ENCODE data around the gene PPP1R14C. TPM values are rescaled to one million over a fixed set of nuclear protein-coding genes. Genes with fewer than 3 reads are reported as not detected.
"Not testable (repeated sequence)": the region's sequence is repeated elsewhere in the genome, so short reads cannot be mapped to it uniquely, and the experiment has no call there.

The PPP1R14C gene
- total and polyA plus RNA-seq, 4 donors: 7.8 to 42.3 (median 26.4) TPM

DNA sequence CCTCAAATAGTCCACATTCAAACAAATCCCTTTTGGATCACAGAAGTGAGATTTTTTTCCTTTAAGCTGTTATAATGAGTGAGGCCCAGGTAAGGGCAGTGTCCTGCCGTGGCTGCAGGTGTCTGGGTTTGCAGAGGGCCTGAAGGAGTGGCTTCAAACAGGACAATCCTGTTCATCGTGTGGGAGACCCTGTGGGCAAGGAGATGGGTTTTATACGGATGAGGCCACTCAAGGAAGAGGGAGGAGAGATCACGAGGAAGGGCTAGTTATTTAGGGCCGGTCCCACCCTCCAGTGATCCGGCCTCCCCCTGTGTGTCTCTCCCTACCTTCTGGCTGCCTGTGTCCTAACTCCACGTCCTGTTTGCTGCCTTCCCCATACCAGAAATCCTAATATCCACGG lies 33.8 kb downstream of the PPP1R14C start:
- Histone ChIP-seq H3K4me1 (ENCODE audit: control insufficient read depth, insufficient read depth, low read length) (peaks cover 18% of the 10 kb centered on the region), H3K9me3 (ENCODE audit: control insufficient read depth, insufficient read depth, low read length) (no peaks in the 10 kb centered on the region), H3K36me3 (ENCODE audit: control insufficient read depth, insufficient read depth, low read length) (no peaks in the 10 kb centered on the region), H3K4me3 (ENCODE audit: low read depth, low read length) (no peak overlapping the region), H3K27me3 (ENCODE audit: control insufficient read depth, insufficient read depth, low read length) (no peaks in the 10 kb centered on the region), H3K27ac (ENCODE audit: low read depth, low read length) (no peak overlapping the region)
- DNase-seq (ENCODE audit: low read depth in 4 of 6, low spot score in 6 of 6): no peak
- WGBS (ENCODE audit: insufficient coverage): 78% methylated on average over 1 of the region's 8 CpGs

DNA sequence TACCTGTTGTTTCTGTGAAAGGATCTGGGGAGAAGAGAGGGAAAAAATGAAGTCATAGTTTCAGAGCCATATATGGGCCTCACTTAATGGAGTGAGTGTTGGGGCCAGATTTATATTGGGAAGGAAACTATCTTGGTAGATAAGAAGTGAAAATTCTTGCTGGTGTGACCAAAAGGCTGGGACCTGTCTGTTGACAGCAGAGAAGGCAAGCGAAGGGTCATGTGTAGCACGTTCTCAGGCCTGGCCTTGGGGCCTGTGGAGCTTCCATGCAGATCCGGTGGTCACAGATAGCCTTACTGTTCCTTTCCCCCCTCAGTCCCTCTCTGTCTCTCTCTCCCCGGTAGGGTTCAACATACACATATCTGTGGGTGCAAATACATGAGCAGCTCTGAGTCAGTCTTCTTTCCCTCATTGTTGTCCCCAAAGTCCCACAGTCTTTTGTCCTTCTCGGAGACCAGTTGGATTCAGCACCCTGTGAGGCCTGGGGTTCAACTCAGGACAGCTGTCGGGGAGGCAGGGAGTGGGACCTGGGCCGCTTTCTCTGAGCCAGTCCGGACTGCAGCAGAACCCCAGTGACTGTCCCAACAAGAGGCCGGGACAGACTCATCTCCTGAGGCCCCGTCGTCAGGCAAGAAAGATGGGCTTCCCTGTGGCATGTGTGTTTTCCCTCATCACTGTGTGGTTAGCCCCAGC lies 34.6 kb downstream of the PPP1R14C start:
- no peaks in the 10 kb centered on the region for H3K9me3 ChIP-seq (ENCODE audit: control insufficient read depth, insufficient read depth, low read length)
- peaks cover 18% of the 10 kb centered on the region for H3K4me1 ChIP-seq (ENCODE audit: control insufficient read depth, insufficient read depth, low read length)
- H3K4me3 ChIP-seq (ENCODE audit: low read depth, low read length): no peak overlapping the region
- WGBS (ENCODE audit: insufficient coverage): 72% methylated on average over 11 of the region's 11 CpGs
- no peak overlapping the region for H3K27ac ChIP-seq (ENCODE audit: low read depth, low read length)
- no peak for DNase-seq (ENCODE audit: low read depth in 4 of 6, low spot score in 6 of 6)
- no peaks in the 10 kb centered on the region for H3K27me3 ChIP-seq (ENCODE audit: control insufficient read depth, insufficient read depth, low read length)
- no peaks in the 10 kb centered on the region for H3K36me3 ChIP-seq (ENCODE audit: control insufficient read depth, insufficient read depth, low read length)

DNA sequence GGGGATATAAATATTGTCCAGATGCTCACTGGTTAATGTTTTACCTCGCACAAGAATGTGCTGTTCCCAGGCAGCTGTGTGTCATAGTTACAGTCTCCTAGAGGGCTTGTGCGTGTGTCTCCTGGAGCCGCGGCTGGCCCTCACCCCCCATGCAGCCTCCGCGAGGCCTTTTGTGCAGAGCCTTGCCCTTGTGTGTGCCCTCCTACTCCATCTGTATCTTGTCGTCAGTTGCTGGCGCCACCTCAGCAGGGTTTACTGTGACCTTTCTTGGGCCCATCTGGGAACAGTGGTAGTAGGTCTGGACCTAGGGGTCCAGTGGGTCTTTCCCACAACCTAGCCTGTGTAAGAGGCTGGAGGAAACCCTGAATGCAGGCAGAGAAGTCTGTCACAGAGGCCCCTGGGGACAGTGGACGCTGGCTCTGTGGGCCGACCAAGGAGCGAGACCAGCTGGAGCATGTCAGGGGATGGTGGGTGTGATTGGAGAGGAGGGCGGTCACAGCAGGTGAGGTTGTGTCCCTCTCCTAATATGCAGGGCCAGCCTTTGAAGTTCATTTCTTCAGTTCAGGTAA lies 35.2 kb downstream of the PPP1R14C start:
- H3K27me3 ChIP-seq (ENCODE audit: control insufficient read depth, insufficient read depth, low read length): no peaks in the 10 kb centered on the region
- H3K4me3 ChIP-seq (ENCODE audit: low read depth, low read length): no peak overlapping the region
- peak in 3 of 6 donors; percentile 17 to 40 (median 34) for DNase-seq (ENCODE audit: low read depth in 4 of 6, low spot score in 6 of 6)
- no peak overlapping the region for H3K27ac ChIP-seq (ENCODE audit: low read depth, low read length)
- no peaks in the 10 kb centered on the region for H3K9me3 ChIP-seq (ENCODE audit: control insufficient read depth, insufficient read depth, low read length)
- 34% methylated on average over 11 of the region's 12 CpGs for WGBS (ENCODE audit: insufficient coverage)
- H3K4me1 ChIP-seq (ENCODE audit: control insufficient read depth, insufficient read depth, low read length): peaks cover 18% of the 10 kb centered on the region
- H3K36me3 ChIP-seq (ENCODE audit: control insufficient read depth, insufficient read depth, low read length): no peaks in the 10 kb centered on the region

DNA sequence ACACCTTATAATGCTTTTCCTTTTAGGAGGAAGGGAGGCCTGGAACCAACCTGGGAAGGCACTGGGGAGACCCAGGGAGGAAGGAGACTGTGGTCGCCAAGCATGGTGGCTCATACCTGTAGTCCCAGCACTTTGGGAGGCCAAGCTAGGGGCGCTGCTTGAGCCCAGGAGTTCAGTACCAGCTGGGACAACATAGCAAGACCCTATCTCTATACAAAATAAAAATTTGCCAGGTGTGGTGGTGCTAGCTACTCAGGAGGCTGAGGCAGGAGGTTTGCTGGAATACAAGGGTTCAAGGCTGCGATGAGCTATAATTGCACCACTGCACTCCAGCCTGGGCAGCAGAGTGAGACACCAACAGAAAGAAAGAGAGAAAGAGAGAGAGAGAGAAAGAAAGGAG lies 36.2 kb downstream of the PPP1R14C start:
- Histone ChIP-seq H3K9me3 (ENCODE audit: control insufficient read depth, insufficient read depth, low read length) (no peaks in the 10 kb centered on the region), H3K4me1 (ENCODE audit: control insufficient read depth, insufficient read depth, low read length) (peaks cover 18% of the 10 kb centered on the region), H3K27me3 (ENCODE audit: control insufficient read depth, insufficient read depth, low read length) (no peaks in the 10 kb centered on the region), H3K4me3 (ENCODE audit: low read depth, low read length) (no peak overlapping the region), H3K27ac (ENCODE audit: low read depth, low read length) (no peak overlapping the region), H3K36me3 (ENCODE audit: control insufficient read depth, insufficient read depth, low read length) (no peaks in the 10 kb centered on the region)
- WGBS (ENCODE audit: insufficient coverage): 100% methylated on average over 2 of the region's 3 CpGs
- DNase-seq (ENCODE audit: low read depth in 4 of 6, low spot score in 6 of 6): no peak

DNA sequence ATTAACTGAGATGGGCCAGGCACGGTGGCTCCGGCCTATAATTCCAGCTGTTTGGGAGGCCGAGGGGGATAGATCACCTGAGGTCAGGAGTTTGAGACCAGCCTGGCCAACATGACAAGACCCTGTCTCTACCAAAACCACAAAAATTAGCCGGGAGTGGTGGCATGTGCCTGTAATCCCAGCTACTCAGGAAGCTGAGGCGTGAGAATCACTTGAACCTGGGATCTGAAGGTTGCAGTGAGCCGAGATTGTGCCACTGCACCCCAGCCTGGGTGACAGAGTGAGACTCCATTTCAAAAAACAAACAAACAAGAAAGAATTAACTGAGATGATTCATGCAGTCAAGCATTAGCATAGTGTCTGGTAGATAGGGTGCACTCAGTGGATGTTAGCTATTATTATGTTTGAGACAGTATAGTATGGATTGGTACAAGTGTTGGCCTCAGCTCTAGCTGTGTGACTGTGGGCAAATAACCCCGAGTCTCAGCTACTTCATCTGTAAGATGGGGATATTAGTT lies 37.1 kb downstream of the PPP1R14C start:
- not testable (repeated sequence) for H3K4me3 ChIP-seq (ENCODE audit: low read depth, low read length); H3K9me3 ChIP-seq (ENCODE audit: control insufficient read depth, insufficient read depth, low read length); H3K27me3 ChIP-seq (ENCODE audit: control insufficient read depth, insufficient read depth, low read length); H3K27ac ChIP-seq (ENCODE audit: low read depth, low read length); DNase-seq (ENCODE audit: low read depth in 4 of 6, low spot score in 6 of 6); H3K36me3 ChIP-seq (ENCODE audit: control insufficient read depth, insufficient read depth, low read length)
- WGBS (ENCODE audit: insufficient coverage): 85% methylated on average over 6 of the region's 7 CpGs
- peaks cover 18% of the 10 kb centered on the region for H3K4me1 ChIP-seq (ENCODE audit: control insufficient read depth, insufficient read depth, low read length)

DNA sequence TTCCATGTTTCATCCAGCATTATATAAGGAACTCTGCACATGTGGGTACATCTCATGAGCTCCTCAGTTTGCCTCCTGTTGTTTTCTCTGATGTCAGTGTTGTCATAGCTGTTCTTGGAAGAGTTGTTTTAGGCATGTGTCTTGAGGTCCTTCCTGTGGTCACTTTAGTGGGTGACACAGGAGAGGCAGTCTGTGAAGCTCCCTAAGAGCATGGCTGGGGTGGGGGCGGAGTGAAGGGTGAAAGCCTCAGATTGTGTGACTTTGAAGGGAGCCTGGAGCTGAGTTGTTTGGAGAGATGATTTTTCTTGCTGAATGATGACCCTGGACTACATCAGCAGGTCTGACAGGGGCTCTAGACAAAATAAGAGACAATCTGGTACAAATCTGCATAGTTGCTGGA lies 37.7 kb downstream of the PPP1R14C start:
- DNase-seq (ENCODE audit: low read depth in 4 of 6, low spot score in 6 of 6): no peak
- no peaks in the 10 kb centered on the region for H3K9me3 ChIP-seq (ENCODE audit: control insufficient read depth, insufficient read depth, low read length)
- peaks cover 18% of the 10 kb centered on the region for H3K4me1 ChIP-seq (ENCODE audit: control insufficient read depth, insufficient read depth, low read length)
- H3K27me3 ChIP-seq (ENCODE audit: control insufficient read depth, insufficient read depth, low read length): no peaks in the 10 kb centered on the region
- WGBS (ENCODE audit: insufficient coverage): 100% methylated on average over 1 of the region's 1 CpG
- no peaks in the 10 kb centered on the region for H3K36me3 ChIP-seq (ENCODE audit: control insufficient read depth, insufficient read depth, low read length)
- H3K4me3 ChIP-seq (ENCODE audit: low read depth, low read length): no peak overlapping the region
- H3K27ac ChIP-seq (ENCODE audit: low read depth, low read length): no peak overlapping the region

DNA sequence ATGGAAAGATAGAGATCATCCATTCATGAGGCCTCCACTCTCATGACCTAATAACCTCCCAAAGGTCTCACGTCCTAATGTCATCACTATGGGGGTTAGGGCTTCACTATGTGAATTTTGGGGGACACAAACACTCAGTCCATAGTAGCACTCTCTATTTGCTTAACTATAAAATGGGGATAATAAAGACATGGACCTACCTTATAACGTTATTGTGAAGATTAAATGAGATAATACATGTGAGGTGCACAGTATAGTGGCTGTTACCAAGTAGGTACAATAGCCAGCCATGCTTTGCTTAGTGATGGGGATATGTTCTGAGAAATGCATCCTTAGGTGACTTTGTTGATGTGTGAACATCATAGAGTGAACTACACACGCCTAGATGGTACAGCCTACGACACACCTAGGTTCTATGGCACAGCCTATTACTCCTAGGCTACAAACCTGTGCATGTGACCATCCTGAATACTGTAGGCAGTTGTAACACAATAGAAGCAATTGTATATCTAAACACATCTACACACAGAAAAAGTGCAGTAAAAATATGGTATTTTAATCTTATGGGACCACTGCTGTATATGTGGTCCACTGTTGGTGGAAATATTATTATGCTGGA lies 39.7 kb downstream of the PPP1R14C start:
- Histone ChIP-seq H3K9me3 (ENCODE audit: control insufficient read depth, insufficient read depth, low read length) (no peaks in the 10 kb centered on the region), H3K4me1 (ENCODE audit: control insufficient read depth, insufficient read depth, low read length) (peaks cover 7% of the 10 kb centered on the region), H3K27me3 (ENCODE audit: control insufficient read depth, insufficient read depth, low read length) (no peaks in the 10 kb centered on the region), H3K4me3 (ENCODE audit: low read depth, low read length) (no peak overlapping the region), H3K36me3 (ENCODE audit: control insufficient read depth, insufficient read depth, low read length) (no peaks in the 10 kb centered on the region), H3K27ac (ENCODE audit: low read depth, low read length) (no peak overlapping the region)
- DNase-seq (ENCODE audit: low read depth in 4 of 6, low spot score in 6 of 6): no peak
- 100% methylated on average over 1 of the region's 4 CpGs for WGBS (ENCODE audit: insufficient coverage)

DNA sequence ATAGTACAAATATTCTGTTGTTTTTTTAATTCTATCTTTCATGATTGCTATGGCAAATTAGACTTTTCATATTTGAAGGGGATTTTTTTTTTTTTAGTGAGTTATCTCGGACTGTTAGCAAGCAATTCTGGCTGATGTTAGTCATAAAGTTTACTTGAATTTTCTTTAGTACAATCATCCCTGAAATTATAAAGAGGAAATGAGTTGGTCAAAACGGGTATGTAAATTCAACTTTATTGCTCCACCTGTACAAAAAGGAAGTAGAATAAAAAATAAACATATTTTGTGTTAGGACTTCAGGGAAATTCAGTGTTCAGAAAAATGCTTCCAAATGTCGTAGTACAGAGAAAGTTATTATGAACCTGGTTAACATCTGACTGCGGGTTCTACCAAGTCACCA lies 40.3 kb downstream of the PPP1R14C start:
- DNase-seq (ENCODE audit: low read depth in 4 of 6, low spot score in 6 of 6): no peak
- WGBS (ENCODE audit: insufficient coverage): 96% methylated on average over 2 of the region's 4 CpGs
- Histone ChIP-seq H3K27me3 (ENCODE audit: control insufficient read depth, insufficient read depth, low read length) (no peaks in the 10 kb centered on the region), H3K27ac (ENCODE audit: low read depth, low read length) (no peak overlapping the region), H3K9me3 (ENCODE audit: control insufficient read depth, insufficient read depth, low read length) (no peaks in the 10 kb centered on the region), H3K4me1 (ENCODE audit: control insufficient read depth, insufficient read depth, low read length) (peaks cover 2% of the 10 kb centered on the region), H3K4me3 (ENCODE audit: low read depth, low read length) (no peak overlapping the region), H3K36me3 (ENCODE audit: control insufficient read depth, insufficient read depth, low read length) (no peaks in the 10 kb centered on the region)

DNA sequence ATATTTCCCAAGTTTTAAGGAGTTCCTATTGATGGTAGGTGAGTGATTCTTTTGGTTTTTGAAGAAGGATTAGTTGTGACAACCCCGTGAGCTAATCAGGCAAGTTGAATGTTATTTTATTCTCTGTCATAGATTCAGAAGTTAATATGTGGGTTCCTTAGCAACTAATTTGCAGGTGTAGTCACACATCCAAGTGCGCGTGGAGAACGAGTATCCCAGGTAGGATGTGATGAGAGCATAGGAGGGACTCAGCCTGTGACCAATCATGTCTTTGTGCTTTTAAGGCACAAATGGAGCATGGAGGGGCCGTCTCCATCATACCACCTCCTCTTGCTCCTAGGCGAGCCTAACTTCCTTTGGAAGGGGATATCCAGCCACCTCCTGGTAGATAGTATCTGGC lies 41.1 kb downstream of the PPP1R14C start:
- H3K9me3 ChIP-seq (ENCODE audit: control insufficient read depth, insufficient read depth, low read length): no peaks in the 10 kb centered on the region
- WGBS (ENCODE audit: insufficient coverage): 100% methylated on average over 5 of the region's 6 CpGs
- H3K27me3 ChIP-seq (ENCODE audit: control insufficient read depth, insufficient read depth, low read length): no peaks in the 10 kb centered on the region
- no peaks in the 10 kb centered on the region for H3K4me1 ChIP-seq (ENCODE audit: control insufficient read depth, insufficient read depth, low read length)
- no peaks in the 10 kb centered on the region for H3K36me3 ChIP-seq (ENCODE audit: control insufficient read depth, insufficient read depth, low read length)
- no peak for DNase-seq (ENCODE audit: low read depth in 4 of 6, low spot score in 6 of 6)
- no peak overlapping the region for H3K27ac ChIP-seq (ENCODE audit: low read depth, low read length)
- no peak overlapping the region for H3K4me3 ChIP-seq (ENCODE audit: low read depth, low read length)
